SK-N-MC (cell line): ENCODE results near the gene ARHGEF17.

Experiments used
- DNase-seq: peaks from one replicate; pipeline ENCODE4 v3.0.0-alpha.2; 2011; ENCODE audit warnings: low read depth, low spot score
- H3K27ac ChIP-seq: fragments of 200-600 bp; sonication (generic); 2 replicates; pipeline ENCODE4 v1.5.1; 2016; ENCODE audit warnings: mixed run types
- H3K36me3 ChIP-seq: fragments of 200-600 bp; sonication (generic); 2 replicates; pipeline ENCODE4 v1.6.1; 2017; ENCODE audit warnings: antibody characterized with exemption, low read length, mixed read lengths; ENCODE audit not compliant: insufficient read depth
- H3K4me3 ChIP-seq: fragments of 200-600 bp; sonication (generic); 2 replicates; pipeline ENCODE4 v1.5.1; 2016
- H3K9ac ChIP-seq: fragments of 200-600 bp; sonication (generic); 2 replicates; pipeline ENCODE4 v1.8.0; 2017; ENCODE audit warnings: mixed run types, mixed read lengths; ENCODE audit not compliant: insufficient read length
- H3K9me3 ChIP-seq: fragments of 200-600 bp; sonication (generic); 2 replicates; pipeline ENCODE4 v1.6.1; 2017; ENCODE audit warnings: low read depth, mild to moderate bottlenecking, antibody characterized with exemption, low read length, moderate library complexity, mixed read lengths
- EZH2 ChIP-seq: fragments of 200-600 bp; sonication (generic); IDR thresholded peaks from one replicate; pipeline ENCODE4 v1.6.1; 2017; ENCODE audit warnings: antibody characterized with exemption
- FOXP2 ChIP-seq: optimal IDR thresholded peaks from 2 replicates; pipeline ENCODE3; 2011; ENCODE audit warnings: mild to moderate bottlenecking, moderate library complexity; ENCODE audit not compliant: insufficient read depth; ENCODE audit errors: extremely low read length, control extremely low read depth
- POLR2AphosphoS5 ChIP-seq: IDR thresholded peaks from 2 replicates; pipeline ENCODE4 v1.6.1; 2012; ENCODE audit warnings: mild to moderate bottlenecking, low read depth, low read length, borderline replicate concordance

ARHGEF17 gene

GRCh38 chr11:73379189-73379880 is 71.3 kb downstream of the ARHGEF17 start:
- no peak overlapping the region for H3K9ac ChIP-seq
- no peak overlapping the region for H3K4me3 ChIP-seq
- TF ChIP-seq FOXP2 (no peak), POLR2AphosphoS5 (no peak), EZH2 (no peak)
- H3K36me3 ChIP-seq, result no peaks in the 10 kb centered on the region
- H3K27ac ChIP-seq, result no peak overlapping the region
- H3K9me3 ChIP-seq, result no peaks in the 10 kb centered on the region
- DNase-seq, result no peak

- Histone ChIP-seq H3K9ac (no peak overlapping the region), H3K36me3 (no peaks in the 10 kb centered on the region), H3K27ac (no peak overlapping the region), H3K9me3 (no peaks in the 10 kb centered on the region), H3K4me3 (no peak overlapping the region)
- DNase-seq, result no peak
- TF ChIP-seq FOXP2 (no peak), POLR2AphosphoS5 (no peak), EZH2 (no peak)
Observed at GRCh38 chr11:73380331-73380730, 72.3 kb downstream of the ARHGEF17 start.

- Histone ChIP-seq H3K4me3 (no peak overlapping the region), H3K27ac (no peak overlapping the region), H3K9ac (no peak overlapping the region), H3K36me3 (no peaks in the 10 kb centered on the region), H3K9me3 (no peaks in the 10 kb centered on the region)
- no peak for TF ChIP-seq EZH2
- no peak for TF ChIP-seq POLR2AphosphoS5
- DNase-seq, result no peak
Observed at GRCh38 chr11:73380897-73381410, 72.9 kb downstream of the ARHGEF17 start.

GRCh38 chr11:73381589-73381988 is 73.5 kb downstream of the ARHGEF17 start:
- no peak overlapping the region for H3K27ac ChIP-seq
- no peaks in the 10 kb centered on the region for H3K9me3 ChIP-seq
- H3K4me3 ChIP-seq, result no peak overlapping the region
- no peak overlapping the region for H3K9ac ChIP-seq
- TF ChIP-seq POLR2AphosphoS5 (no peak), EZH2 (no peak), FOXP2 (no peak)
- no peaks in the 10 kb centered on the region for H3K36me3 ChIP-seq
- DNase-seq, result no peak

- no peaks in the 10 kb centered on the region for H3K36me3 ChIP-seq
- H3K27ac ChIP-seq, result no peak overlapping the region
- H3K4me3 ChIP-seq, result no peak overlapping the region
- DNase-seq, result no peak
- TF ChIP-seq POLR2AphosphoS5 (no peak), FOXP2 (no peak), EZH2 (no peak)
- no peaks in the 10 kb centered on the region for H3K9me3 ChIP-seq
- no peak overlapping the region for H3K9ac ChIP-seq
Observed at GRCh38 chr11:73382183-73382582, 74.1 kb downstream of the ARHGEF17 start.

GRCh38 chr11:73382747-73383146 is 74.7 kb downstream of the ARHGEF17 start:
- TF ChIP-seq EZH2, result no peak
- no peak for TF ChIP-seq FOXP2
- no peak for TF ChIP-seq POLR2AphosphoS5
- Histone ChIP-seq H3K9ac (no peak overlapping the region), H3K27ac (no peak overlapping the region), H3K4me3 (no peak overlapping the region), H3K9me3 (no peaks in the 10 kb centered on the region), H3K36me3 (no peaks in the 10 kb centered on the region)
- no peak for DNase-seq

- H3K9ac ChIP-seq, result no peak overlapping the region
- no peak overlapping the region for H3K4me3 ChIP-seq
- DNase-seq, result no peak
- TF ChIP-seq EZH2 (no peak), FOXP2 (no peak), POLR2AphosphoS5 (no peak)
- no peaks in the 10 kb centered on the region for H3K9me3 ChIP-seq
- no peak overlapping the region for H3K27ac ChIP-seq
- H3K36me3 ChIP-seq, result no peaks in the 10 kb centered on the region
Observed at GRCh38 chr11:73383249-73384124, 75.4 kb downstream of the ARHGEF17 start.

GRCh38 chr11:73384125-73384441 is 76.0 kb downstream of the ARHGEF17 start:
- Histone ChIP-seq H3K27ac (no peak overlapping the region), H3K9ac (no peak overlapping the region)

More at GRCh38 chr11:73384125-73384441, 76.0 kb downstream of the ARHGEF17 start:
- Histone ChIP-seq H3K9me3 (no peaks in the 10 kb centered on the region), H3K36me3 (no peaks in the 10 kb centered on the region), H3K4me3 (no peak overlapping the region)
- no peak for DNase-seq
- TF ChIP-seq EZH2 (no peak), FOXP2 (no peak), POLR2AphosphoS5 (no peak)
